Middle frontal gyrus (tissue), 1 donor: ENCODE data around the gene ERCC2.
"Not testable (repeated sequence)": the region's sequence is repeated elsewhere in the genome, so short reads cannot be mapped to it uniquely, and the experiment has no call there.

Experiments used
- DNase-seq: peaks from one replicate; pipeline ENCODE4 v3.0.0-alpha.2; 2015; ENCODE audit warnings: low spot score; ENCODE audit errors: extremely low spot score

The ERCC2 gene

DNA sequence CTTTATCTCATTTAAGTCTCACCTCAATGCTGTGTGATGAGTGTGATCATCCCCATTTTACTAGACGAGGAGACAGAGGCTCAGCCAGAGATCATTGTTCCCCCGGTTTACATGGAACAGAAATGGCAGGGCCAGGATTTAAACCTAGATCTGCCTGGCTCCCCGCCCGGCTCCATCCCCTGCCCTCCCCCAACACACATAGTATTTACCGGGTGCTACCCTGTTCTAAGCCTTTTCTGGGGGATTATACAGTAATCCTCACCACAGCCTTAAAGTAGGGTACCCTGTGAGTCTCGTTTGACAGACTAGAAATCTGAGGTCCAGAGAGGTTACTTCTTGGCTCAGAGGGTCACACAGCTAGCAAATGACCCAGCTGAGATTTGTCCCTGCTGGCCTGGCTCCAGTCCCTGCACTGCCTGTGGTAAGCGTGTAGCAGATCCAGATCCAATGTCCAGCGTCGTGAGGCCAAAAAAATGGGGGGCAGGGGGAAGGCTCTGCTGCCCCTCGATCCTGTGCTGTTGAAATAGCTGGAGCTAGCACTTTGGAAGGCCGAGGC, 33.6 kb downstream of the ERCC2 start:
- no peak for DNase-seq

DNA sequence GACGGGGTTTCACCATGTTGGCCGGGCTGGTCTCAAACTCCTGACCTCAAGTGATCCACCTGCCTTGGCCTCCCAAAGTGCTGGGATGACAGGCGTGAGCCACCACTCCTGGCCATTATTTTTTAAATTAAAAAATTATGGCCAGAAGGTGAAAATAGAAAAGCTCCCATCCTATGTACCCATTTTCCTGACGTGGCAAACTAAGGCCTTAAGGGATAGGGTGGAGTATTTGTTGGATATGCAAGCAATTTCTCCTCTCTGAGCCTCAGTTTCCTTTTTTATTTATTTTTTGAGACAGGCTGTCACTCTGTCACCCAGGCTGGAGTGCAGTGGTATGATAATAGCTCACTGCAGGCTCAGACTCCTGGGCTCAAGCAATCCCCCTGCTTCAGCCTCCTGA, 35.5 kb downstream of the ERCC2 start:
- not testable (repeated sequence) for DNase-seq

DNA sequence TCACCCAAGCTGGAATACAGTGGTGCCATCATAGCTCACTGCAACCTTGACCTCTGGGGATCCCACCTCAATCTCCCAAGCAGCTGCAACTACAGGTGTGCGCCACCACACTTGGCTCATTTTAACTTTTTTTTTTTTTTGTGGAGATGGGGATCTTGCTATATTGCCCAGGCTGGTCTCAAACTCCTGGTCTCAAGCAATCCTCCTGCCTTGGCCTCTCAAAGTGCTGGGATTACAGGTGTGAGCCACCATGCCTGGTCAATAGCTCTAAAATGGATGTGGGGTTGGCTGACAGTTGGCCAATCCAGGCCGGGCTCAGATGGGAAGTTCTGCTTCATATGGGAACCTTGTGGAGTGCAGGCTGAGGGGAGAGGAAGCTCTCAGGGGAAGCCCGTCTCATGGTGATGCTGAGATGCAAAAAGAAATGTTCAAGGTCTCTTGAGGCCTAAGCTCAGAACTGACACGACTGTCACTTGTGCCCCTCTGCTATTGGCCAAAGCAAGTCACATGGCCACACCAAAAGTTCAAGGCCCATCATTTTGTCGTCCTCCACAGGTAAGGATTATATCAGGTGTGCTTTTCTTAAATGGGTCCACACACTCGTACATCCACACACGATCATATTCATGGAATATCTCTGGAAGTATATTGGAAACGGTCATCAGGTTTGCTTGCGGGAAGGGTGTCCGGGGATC, 36.6 kb downstream of the ERCC2 start:
- DNase-seq = no peak

DNA sequence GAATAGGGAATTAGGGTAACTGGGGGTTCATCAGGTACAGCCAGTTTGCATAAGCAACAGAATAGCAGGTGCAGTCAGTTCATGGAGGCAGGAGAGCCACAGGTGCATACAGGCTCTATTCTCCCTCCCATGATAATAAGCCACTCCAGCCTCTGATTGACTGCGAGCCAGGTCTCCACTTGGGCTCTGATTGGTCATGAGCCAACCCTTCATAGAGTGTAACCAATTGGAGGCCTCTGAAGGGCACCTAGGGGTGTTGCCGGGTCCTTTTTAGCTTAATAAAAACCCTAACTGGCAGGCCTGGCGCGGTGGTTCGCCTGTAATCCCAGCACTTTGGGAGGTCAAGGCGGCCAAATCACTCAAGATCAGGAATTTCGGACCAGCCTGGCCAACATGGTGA, 39.0 kb downstream of the ERCC2 start:
- no peak for DNase-seq

DNA sequence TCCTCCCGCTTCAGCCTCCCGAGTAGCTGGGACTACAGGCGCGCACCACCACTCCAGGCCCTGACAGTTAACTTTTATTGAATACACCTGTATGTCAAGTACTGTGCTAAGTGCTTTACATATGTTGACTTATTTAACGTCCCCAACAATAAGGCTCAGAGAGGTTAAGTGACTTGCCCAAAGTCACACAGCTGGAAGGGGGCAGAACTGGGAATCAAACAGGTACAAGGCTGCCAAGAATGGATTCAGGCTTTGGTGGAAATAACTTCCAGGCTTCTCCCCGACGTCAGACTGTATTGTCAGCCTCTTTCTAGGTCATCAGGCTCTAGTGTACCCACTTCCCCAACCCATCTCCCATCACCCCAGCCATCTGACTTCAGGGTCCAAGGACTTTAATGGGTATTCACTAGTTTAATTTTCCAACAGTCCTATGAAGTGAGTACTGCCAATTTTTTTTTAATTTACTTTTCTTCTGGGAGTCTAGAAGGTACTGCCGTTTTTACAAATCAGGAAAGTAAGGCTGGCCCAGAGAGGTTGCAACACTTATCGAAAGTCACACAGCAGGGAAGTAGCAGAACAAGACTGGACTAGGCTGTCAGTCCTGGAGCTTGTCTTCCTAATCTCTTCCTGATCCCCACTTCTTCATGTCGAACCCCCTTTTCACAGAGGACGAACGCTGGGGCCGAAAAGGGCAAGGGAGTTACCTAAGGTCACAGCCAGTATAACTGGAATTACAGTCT, 42.8 kb downstream of the ERCC2 start:
- no peak for DNase-seq

DNA sequence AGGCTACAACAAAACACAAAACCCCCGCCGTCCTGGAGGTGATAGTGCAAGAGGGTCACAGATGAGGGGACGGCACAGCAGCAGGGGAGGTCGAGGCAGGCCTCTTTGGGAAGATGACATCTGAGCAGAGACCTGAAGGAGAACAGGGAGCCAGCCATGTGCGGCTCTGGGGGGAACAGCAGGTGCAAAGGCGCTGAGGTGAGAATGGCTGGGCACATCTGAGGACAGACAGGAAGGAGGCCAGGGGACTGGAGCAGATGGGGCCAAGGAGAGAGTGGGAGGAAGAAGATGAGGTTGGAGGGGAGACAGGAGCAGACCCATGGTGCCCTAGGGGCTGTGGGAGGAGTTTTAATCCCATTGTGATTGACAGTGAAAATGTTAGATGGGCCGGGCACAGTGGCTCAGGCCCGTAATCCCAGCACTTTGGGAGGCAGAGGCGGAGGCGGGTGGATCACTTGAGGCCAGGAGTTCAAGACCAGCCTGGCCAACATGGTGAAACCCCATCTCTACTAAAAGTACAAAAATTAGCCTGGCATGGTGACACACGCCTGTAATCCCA, 45.9 kb downstream of the ERCC2 start:
- DNase-seq = no peak

DNA sequence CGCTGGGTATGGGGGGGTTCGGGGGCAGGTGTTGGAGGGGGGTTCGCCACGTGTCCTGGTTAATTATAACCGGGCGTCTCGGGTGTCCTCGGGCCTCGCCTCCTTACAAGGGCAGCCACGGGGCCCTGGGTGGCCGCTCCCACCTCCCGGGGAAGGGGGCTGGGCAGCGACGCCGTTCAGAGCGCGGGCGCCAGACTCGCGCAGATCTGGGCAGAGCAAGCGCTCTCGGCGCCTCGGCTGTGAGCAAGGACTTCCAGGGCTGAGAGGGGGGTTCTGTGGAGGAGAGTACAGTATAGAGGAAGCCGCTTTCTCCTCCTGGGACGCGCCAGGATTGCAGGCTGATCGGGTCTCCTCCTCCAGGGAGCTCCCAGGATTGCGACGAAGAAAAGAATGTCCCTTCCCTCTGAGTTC, 46.7 kb downstream of the ERCC2 start:
- DNase-seq = no peak

DNA sequence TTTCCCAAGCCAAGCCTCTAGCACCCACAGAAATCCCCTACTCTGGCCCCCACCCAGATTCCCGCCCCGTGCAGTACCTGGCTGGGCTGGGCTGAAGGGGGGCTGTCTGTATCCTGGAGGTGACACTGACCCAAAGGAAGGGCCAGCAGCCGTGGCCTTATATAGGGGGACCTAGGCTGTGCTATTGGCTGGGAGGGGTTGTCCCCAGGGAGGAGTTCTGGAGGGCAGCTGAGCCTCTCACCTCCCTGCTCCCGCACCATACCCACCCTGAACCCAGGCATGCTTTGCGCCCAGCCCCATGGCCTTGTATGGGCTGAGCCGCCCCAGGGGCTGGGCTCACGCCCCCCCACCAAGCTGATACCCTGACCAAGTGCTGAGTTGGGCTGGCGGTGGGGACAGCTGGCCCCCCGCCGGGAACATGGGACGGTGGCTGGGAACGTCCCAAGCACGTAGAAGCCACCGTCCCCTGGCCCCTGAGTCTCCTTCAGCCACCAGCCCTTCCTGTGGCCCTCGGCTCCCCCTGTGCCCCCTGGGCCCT, 47.6 kb downstream of the ERCC2 start, which contains the start of gene CKM:
Gene CKM, minus strand, starts transcription at position 132 of the 538 bp plus-strand sequence. CDS start 3,162 bp downstream, outside the sequence.
- no peak for DNase-seq

DNA sequence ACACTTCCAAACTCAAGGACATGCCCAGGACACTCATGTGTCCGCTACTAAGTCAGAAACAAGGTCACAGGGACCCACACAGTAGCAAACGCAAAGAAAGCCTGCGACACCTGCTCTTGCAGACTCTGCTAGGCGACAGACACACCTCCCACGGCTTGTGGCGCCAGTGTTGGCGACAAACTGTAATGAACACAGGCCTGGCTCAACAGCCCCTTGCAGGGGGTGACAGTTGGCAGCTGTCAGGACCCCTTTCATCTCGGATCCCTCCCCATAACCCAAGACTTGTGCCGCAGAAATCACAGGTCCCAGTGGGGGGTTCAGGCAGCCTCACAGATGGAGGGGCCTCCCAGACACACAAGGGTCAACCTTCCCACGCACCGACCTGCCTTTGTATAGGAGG, 48.1 kb downstream of the ERCC2 start:
- no peak for DNase-seq

DNA sequence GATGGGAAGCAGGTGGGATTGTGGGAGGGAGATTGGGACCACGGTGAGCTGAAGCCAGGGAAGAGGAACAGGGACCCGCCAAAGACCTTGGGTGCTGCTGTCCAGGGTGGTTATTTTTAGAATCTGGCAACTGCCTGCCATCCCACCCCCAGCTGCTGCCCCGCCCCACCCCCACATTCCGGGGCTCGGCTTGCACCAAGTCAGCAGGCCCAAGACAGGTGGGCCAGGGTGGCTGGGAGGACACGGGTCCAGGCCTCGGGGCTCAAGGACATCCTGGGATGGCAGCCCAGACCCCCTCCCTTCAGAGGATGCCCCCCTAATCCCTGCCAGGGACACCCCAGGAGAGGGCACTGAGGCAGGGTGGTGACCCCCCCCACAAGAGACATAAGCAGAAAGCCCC, 48.5 kb downstream of the ERCC2 start:
- no peak for DNase-seq

DNA sequence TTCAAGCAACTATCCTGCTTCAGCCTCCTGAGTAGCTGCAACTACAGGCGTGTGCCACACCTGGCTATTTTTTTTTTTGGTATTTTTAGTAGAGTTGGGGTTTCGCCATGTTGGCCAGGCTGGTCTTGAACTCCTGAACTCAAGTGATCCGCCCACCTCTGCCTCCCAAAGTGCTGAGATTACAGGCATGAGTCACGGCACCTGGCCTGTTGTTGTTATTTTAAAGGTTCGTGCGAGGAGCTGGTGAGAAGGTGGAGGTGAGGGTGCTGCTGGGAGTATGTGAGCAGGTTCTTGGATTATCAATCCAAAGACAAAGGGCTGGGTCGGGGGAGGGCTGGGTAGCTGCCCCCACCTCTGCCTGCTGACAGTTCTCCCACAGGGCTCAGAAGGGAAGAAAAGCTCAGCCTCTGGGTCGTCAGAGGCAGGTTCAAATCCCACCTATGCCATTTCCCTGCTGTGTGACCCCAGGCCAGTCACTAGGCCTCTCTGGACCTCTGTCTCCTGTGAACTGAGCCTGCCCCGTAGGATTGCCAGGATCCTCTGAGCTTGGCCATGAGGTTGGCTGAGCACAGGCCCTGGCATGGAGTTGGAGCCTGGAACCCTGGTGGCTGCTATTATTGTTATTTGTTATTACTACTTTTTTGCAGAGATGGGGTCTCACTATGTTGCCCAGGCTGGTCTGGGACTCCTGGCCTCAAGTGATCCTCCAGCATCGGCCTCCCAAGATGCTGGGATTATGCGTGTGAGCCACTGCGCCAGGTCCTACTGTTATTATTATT, 49.2 kb downstream of the ERCC2 start:
- DNase-seq = no peak

DNA sequence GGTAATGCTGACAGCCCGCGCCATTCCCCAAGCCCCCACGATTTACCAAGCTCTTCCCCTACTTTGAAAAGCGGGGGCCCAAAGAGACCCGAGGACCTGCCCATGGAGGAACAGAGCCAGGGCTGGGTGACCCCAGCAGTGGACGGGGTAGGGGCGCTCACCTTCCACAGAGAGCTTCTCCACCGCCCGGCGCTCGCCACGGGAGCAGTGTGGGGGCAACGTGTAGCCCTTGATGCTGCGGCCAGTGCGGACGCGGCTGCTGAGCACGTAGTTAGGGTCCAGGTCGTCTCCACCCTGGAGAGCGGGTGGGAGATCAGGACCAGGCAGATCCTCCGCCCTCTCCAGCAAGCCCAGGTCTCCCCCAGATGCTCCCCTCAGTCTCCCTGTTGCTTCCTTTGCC, 55.1 kb downstream of the ERCC2 start:
- no peak for DNase-seq

DNA sequence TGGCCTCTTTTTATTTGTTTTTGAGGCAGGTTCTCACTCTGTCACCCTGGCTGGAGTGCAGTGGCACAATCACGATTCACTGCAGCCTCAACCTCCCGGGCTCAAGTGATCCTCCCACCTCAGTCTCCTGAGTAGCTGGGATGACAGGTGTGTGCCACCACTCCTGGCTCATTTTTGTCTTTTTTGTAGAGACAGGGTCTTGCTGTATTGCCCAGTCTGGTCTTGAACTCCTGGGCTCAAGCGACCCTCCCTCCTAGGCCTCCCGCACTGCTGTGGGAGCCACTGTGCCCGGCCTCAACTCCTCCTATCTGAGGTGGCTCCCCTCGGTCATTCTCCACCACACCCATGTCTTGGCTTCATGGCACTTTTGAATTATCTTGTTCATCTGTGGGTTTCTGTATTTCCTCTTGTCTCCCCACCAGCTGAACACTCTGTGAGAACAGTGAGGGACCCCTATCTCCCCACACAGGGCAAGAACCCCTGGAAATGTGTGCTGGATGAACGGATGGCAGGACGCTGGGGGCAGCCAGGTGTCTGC, 55.6 kb downstream of the ERCC2 start:
- DNase-seq = no peak

DNA sequence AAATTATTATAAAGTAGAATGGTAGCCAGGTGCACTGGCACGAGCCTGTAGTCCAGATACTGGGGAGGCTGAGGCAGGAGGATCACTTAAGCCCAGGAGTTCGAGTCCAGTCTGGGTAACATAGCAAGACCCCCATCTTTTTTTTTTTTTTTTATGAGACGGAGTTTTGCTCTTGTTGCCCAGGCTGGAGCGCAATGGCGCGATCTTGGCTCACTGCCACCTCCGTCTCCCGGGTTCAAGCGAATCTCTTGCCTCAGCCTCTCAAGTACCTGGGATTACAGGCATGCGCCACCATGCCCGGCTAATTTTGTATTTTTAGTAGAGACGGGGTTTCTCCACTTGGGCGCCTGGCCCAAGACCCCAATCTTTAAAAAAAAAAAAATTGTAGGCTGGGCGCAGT, 58.1 kb downstream of the ERCC2 start:
- not testable (repeated sequence) for DNase-seq

DNA sequence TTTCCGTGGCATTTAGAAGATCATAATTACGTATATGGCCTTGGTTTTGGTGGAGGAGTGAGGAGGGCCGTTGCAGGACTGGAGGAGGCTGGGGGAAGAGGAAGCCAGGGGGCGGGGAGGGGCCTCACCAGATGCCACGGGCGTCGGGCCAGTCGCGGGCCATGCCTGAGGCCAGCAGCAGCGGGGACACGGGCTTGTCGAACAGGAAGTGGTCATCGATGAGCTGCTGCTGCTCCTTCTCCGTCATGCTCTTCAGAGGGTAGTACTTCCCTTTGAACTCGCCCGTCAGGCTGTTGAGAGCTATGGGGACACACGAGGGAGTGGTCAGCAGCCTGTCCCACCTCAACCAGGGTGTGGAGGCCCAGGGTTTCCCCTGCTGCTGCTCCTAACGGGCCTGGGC, 58.8 kb downstream of the ERCC2 start:
- DNase-seq = no peak

DNA sequence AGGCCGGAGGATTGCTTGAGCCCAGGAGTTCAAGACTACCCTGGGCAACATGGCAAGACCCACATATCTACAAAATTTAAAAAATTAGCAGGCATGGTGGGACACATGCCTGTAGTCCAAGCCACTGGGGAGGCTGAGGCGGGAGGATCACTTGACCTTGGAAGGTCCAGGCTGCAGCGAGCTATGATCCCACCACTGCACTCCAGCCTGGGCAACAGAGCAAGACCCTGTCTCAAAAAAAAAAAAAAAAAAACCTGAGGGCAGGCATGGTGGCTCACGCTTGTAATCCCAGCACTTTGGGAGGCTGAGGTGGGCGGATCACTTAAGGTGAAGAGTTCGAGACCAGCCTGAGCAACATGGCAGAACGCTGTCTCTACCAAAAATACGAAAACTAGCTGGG, 61.1 kb downstream of the ERCC2 start:
- DNase-seq = not testable (repeated sequence)

DNA sequence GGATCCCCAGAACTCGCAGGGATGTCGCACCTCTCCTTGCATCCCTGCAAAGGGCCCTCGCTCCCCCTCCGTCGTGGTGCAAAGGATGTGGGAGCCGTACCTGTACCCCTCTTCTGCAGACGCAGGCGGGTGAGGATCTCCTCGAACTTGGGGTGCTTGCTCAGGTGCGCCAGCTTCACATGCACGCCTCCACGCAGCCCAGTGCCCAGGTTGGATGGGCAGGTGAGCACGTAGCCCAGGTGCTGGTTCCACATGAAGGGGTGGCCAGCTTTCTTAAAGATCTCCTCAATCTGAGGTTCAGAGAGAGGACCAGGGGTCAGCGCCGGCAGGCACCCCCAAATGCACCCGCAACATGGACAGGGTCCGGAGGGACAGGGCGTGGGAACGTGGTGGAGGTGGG, 63.0 kb downstream of the ERCC2 start:
- no peak for DNase-seq

DNA sequence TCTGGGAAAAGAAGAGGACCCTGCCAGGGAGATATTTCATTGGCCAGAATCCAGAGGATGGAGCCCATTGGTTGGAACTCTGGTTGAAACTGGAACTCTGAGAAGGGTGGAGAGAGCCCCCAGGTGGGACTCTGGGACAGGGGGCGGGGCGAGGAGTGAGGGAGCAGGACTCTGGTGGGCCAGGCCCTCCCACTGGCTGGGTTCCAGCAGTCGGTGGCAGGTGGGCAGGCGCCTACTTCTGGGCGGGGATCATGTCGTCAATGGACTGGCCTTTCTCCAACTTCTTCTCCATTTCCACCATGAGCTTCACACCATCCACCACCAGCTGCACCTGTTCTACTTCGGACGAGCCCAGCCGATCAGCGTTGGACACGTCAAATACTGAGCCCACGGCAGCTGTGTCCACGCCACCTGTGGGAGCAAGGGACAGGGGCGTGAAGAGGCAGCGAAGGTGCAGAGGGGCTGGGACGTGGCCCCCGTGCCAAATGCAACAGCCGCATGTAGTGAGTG, 63.8 kb downstream of the ERCC2 start:
- no peak for DNase-seq

DNA sequence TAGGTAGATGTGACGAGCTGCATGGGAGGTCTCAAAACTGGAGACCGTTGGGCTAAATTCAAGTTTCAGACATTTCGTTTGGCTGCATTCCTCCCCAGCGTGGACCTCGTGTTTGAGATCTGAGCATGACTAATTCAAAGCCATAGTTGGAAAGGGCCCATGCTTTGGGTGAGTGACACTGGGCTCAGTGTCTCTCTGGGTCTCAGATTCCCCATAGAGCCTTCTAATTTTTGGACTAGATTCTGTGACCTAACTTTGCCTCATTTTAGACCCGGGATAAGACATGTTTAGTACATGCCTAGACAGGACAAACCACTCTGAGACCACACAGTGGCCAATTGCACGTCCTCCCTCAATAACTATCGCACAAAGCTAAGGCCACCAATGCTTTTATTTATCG, 64.3 kb downstream of the ERCC2 start:
- no peak for DNase-seq

DNA sequence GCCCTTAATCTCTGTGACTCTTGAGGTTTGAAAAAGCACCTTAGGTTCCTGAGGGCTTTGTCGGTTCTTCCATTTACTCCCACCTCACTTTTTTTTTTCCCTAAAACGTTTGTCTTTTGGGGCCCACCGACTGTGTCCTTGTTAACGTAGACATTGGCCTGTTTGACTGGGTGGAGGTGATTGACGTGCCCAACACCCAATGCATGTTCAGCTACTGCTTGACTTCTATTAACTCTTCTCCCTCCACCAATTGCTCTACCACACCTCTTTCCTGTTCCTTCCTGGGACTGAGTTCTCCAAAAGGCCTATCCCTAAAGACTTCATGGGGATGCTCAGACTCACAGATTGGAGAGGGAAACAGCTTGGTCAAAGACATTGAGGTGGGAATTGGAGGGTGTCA, 65.0 kb downstream of the ERCC2 start:
- DNase-seq = no peak

DNA sequence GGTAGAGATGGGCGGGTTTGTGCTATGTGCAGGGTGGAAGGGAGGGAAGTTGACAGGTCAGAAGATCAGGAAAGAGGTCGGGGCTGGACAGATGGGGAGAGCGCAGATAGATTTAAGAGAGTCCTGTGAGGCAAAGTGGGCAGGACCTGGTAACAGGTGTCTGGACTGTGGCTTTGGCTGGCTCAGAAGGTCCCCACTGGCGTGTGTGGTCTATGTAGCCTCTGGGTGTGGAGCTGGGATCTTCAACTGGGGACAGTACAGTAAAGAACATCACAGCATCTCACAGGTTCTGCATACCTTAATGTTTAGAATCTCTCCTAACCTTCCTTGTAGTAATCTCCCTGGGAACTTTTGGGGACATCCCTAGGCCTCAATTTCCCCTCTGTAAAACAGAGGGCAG, 65.4 kb downstream of the ERCC2 start:
- no peak for DNase-seq
